Stimulated activated naive B cell treated with anti-CD40 and anti-IgM and Interleukin-4, amounts not matched to agents 10 μg/mL and 1 μg/mL and 100 μg/mL, for 72 hours (primary cell): Measurements from ENCODE around the gene ARHGAP45.

Experiments used
- ATAC-seq, 2 donors: fragments of 150-1000 bp; cut with Tn5 transposase; replicated peaks; 2 replicates each; pipeline ENCODE4 v1.10.0; 2021; ENCODE audit warnings: moderate library complexity in 1 of 2
- DNase-seq: peaks from one replicate; pipeline ENCODE4 v3.0.0; 2021
- H3K27ac Mint-ChIP-seq: one replicate; pipeline ENCODE4 v1.8.0; 2022; ENCODE audit warnings: mild to moderate bottlenecking, mixed read lengths
- H3K27me3 Mint-ChIP-seq, 2 donors: one replicate each; pipeline ENCODE4 v1.8.0; 2022; ENCODE audit warnings: mixed read lengths in 2 of 2
- H3K36me3 Mint-ChIP-seq, 2 donors: one replicate each; pipeline ENCODE4 v1.8.0; 2022; ENCODE audit warnings: mixed read lengths in 2 of 2, mild to moderate bottlenecking in 1 of 2
- H3K4me1 Mint-ChIP-seq, 2 donors: one replicate each; pipeline ENCODE4 v1.8.0; 2022; ENCODE audit warnings: mixed read lengths in 2 of 2, mild to moderate bottlenecking in 1 of 2
- H3K4me3 Mint-ChIP-seq, 2 donors: one replicate each; pipeline ENCODE4 v1.8.0; 2022; ENCODE audit warnings: mild to moderate bottlenecking in 2 of 2, mixed read lengths in 2 of 2, moderate library complexity in 1 of 2
- H3K9me3 Mint-ChIP-seq, 2 donors: one replicate each; pipeline ENCODE4 v1.8.0; 2022; ENCODE audit warnings: mixed read lengths in 2 of 2, mild to moderate bottlenecking in 1 of 2

Gene ARHGAP45

GRCh38 chr19:1079566-1080111 is 12.7 kb downstream of the ARHGAP45 start:
- Mint-ChIP-seq H3K9me3 (no peaks in the 10 kb centered on the region), H3K27me3 (no peaks in the 10 kb centered on the region), H3K27ac (peak overlapping the region; percentile 75), H3K4me3 (no peak overlapping the region), H3K4me1 (peaks cover 27 to 60% of the 10 kb centered on the region in 2 donors), H3K36me3 (peaks cover 43 to 56% of the 10 kb centered on the region in 2 donors)
- no peak for DNase-seq
- no peak for ATAC-seq

DNA sequence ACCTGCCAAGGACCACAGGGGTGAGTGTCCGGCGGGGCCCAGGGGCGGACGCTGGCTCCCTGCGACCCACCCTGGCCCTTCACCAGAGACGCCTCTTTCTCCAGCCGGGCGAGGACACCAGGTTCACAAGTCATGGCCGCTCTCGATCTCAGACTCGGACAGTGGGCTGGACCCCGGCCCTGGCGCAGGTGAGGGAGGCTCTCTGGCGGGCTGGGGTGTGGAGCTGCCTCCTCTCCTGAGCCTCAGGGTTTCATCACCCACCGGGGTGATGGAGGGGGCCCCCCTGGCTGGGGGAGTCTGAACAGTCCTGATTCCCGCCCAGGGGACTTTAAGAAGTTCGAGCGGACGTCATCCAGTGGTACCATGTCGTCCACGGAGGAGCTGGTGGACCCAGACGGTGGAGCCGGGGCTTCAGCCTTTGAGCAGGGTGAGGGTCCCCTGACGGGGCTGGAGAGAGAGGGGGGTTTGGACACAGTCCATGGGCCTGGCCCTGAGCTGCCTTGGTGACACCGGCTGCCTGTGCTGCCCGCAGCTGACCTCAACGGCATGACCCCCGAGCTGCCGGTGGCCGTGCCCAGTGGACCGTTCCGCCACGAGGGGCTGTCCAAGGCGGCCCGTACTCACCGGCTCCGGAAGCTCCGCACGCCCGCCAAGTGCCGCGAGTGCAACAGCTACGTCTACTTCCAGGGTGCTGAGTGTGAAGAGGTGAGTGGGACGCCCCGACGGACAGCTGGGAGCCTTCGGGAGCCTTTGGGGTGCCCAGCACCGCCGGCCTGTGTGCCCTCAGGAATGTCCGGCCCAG is 13.6 kb downstream of the ARHGAP45 start:
- peak overlapping the region in 1 of 2 donors; percentile 56 for H3K4me3 Mint-ChIP-seq
- H3K27me3 Mint-ChIP-seq = no peaks in the 10 kb centered on the region
- H3K27ac Mint-ChIP-seq = peak overlapping the region; percentile 89
- ATAC-seq (no peak), DNase-seq (no peak)
- H3K4me1 Mint-ChIP-seq = peaks cover 33 to 63% of the 10 kb centered on the region in 2 donors
- peaks cover 49 to 62% of the 10 kb centered on the region in 2 donors for H3K36me3 Mint-ChIP-seq
- H3K9me3 Mint-ChIP-seq = no peaks in the 10 kb centered on the region

GRCh38 chr19:1081301-1082164 is 14.6 kb downstream of the ARHGAP45 start:
- Mint-ChIP-seq H3K27ac (peak overlapping the region; percentile 89), H3K27me3 (no peaks in the 10 kb centered on the region), H3K4me3 (peak overlapping the region; percentile 39 to 56), H3K36me3 (peaks cover 48 to 63% of the 10 kb centered on the region in 2 donors), H3K9me3 (no peaks in the 10 kb centered on the region), H3K4me1 (peaks cover 33 to 64% of the 10 kb centered on the region in 2 donors)
- DNase-seq (peak; percentile 3), ATAC-seq (no peak)

DNA sequence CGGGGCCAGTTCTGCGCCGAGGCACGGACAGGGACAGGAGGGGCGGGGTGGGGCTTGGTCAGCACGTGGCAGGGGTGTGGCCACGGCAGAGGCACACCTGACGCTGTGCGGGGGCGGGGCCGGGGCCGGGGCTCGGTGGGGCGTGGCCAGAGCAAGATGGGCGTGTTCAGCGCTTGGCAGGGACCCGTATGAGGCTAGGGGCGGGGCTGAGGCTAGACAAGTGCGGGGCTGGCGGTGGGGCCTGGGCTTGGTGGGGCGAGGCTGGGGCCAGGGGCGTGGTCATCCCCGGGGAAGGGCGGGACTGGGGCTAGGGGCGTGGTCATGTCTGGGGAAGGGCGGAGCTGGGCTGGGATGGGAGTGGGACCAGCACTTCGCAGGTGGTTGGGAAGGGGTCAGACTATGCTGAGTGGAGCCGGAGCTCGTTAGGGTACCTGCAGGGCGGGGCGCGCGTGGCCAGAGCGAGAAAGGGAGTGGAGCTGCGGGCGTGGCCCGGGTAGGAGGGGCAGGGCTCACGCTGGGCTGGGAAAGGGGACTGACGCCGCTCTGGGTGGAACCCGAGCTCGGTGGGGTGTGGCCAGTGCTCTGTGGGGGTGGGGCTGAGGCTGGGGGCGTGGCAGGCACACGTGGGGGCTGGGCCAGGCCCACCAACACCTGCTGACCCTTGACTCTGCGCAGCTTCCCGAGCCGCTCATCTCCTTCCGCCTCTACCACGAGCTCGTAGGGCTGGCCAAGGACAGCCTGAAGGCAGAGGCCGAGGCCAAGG is 15.4 kb downstream of the ARHGAP45 start:
- Mint-ChIP-seq H3K4me3 (peak overlapping the region in 1 of 2 donors; percentile 25), H3K9me3 (no peaks in the 10 kb centered on the region), H3K36me3 (peaks cover 44 to 60% of the 10 kb centered on the region in 2 donors), H3K27ac (peak overlapping the region; percentile 89), H3K27me3 (no peaks in the 10 kb centered on the region), H3K4me1 (peaks cover 28 to 60% of the 10 kb centered on the region in 2 donors)
- ATAC-seq = peak; percentile 49 to 54
- peak; percentile 30 for DNase-seq

- Mint-ChIP-seq H3K36me3 (peaks cover 47 to 65% of the 10 kb centered on the region in 2 donors), H3K9me3 (no peaks in the 10 kb centered on the region), H3K27me3 (no peaks in the 10 kb centered on the region), H3K27ac (peak overlapping the region; percentile 62), H3K4me3 (peak overlapping the region in 1 of 2 donors; percentile 4), H3K4me1 (peaks cover 33 to 60% of the 10 kb centered on the region in 2 donors)
- ATAC-seq = no peak
- no peak for DNase-seq
Observed at GRCh38 chr19:1082928-1083816, 16.2 kb downstream of the ARHGAP45 start.

DNA sequence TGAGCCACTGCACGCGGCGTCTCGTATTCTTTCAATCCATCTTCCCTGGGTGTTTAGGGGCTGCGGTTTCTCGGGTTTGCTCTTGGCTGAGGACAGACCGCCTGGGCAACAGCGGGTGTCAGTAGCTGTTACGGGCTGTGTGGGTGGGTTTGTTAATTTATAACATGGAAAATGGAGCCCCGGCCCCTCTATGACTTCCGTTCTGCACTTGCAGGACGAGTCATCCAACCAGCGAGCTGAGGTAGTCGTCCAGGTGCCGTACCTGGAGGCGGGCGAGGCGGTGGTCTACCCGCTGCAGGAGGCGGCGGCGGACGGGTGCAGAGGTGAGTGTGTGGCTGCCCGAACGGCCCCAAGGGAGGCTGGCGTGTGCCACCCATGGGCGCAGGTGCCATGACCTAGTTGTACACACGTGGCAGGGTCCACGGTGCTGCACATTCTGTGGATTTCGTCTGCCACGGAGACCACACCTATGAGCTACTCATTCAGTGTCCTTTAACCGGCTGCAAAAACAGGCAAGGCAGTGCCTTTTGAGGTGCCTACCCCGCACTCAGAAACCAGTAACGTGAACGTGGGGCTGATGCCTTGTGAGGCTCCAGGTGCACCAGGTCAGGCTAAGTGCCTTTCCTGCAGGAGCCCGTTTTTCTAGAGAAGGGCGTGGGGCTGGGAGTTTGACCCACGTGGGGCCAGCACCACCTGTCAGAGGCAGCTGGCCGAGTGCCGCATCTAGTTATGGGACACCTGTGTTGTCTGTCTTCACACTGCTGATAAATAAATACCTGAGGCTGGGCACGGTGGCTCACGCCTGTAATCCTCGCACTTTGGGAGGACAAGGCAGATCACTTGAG is 17.3 kb downstream of the ARHGAP45 start:
- Mint-ChIP-seq H3K36me3 (peaks cover 56 to 75% of the 10 kb centered on the region in 2 donors), H3K4me1 (peaks cover 42 to 69% of the 10 kb centered on the region in 2 donors), H3K9me3 (no peaks in the 10 kb centered on the region), H3K27ac (peak overlapping the region; percentile 85), H3K27me3 (no peaks in the 10 kb centered on the region), H3K4me3 (no peak overlapping the region)
- ATAC-seq = no peak
- DNase-seq = peak; percentile 2

- Mint-ChIP-seq H3K4me3 (peak overlapping the region; percentile 51 to 54), H3K4me1 (peaks cover 45 to 67% of the 10 kb centered on the region in 2 donors), H3K9me3 (no peaks in the 10 kb centered on the region), H3K27ac (peak overlapping the region; percentile 85), H3K36me3 (peaks cover 55 to 74% of the 10 kb centered on the region in 2 donors), H3K27me3 (no peaks in the 10 kb centered on the region)
- ATAC-seq (no peak), DNase-seq (no peak)
Observed at GRCh38 chr19:1085053-1085658, 18.2 kb downstream of the ARHGAP45 start.

- no peak for DNase-seq
- Mint-ChIP-seq H3K27ac (peak overlapping the region; percentile 85), H3K36me3 (peaks cover 52 to 67% of the 10 kb centered on the region in 2 donors), H3K4me3 (peak overlapping the region; percentile 51 to 54), H3K9me3 (no peaks in the 10 kb centered on the region), H3K27me3 (no peaks in the 10 kb centered on the region), H3K4me1 (peaks cover 40 to 62% of the 10 kb centered on the region in 2 donors)
- no peak for ATAC-seq
Observed at GRCh38 chr19:1085676-1086442, 18.9 kb downstream of the ARHGAP45 start.

- Mint-ChIP-seq H3K4me1 (peaks cover 36 to 54% of the 10 kb centered on the region in 2 donors), H3K36me3 (peaks cover 51 to 59% of the 10 kb centered on the region in 2 donors), H3K4me3 (peak overlapping the region in 1 of 2 donors; percentile 50), H3K27me3 (no peaks in the 10 kb centered on the region), H3K9me3 (no peaks in the 10 kb centered on the region), H3K27ac (peak overlapping the region; percentile 85)
- ATAC-seq = no peak
- DNase-seq = no peak
Observed at GRCh38 chr19:1086613-1087012, 19.6 kb downstream of the ARHGAP45 start.

DNA sequence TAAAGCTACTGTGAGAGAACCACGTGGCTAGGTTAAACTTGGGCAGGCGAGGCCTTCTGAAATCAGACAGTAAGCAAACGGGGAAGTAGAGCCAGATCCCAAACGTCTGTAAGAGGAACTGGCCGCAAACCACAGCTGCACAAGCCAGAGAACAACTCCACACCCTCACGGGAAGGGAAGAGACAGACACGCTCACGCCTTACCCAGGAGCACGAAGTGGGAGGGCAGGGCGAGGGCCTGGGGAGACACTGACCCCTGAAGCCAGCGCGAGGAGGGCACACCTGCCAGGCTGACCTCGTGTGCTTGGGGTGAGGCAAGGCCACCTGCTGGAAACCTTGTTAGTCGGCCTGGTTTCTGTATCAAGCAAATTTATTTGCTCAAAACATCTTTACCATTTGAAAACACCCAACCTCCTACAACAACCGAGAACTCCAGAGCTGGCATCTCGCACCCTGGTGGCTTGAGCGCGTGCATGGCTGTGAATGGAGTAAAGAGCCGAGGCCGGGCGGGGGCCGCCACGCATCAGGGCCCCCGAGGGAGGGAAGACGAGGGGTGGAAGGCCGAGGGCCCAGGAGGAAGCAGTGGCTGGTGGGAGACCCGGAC is 20.9 kb downstream of the ARHGAP45 start:
- peaks cover 48 to 50% of the 10 kb centered on the region in 2 donors for H3K36me3 Mint-ChIP-seq
- H3K9me3 Mint-ChIP-seq = no peaks in the 10 kb centered on the region
- H3K27me3 Mint-ChIP-seq = no peaks in the 10 kb centered on the region
- peaks cover 36 to 53% of the 10 kb centered on the region in 2 donors for H3K4me1 Mint-ChIP-seq
- ATAC-seq (peak; percentile 69 to 72), DNase-seq (peak; percentile 64)
- peak overlapping the region; percentile 94 for H3K27ac Mint-ChIP-seq
- peak overlapping the region; percentile 71 to 76 for H3K4me3 Mint-ChIP-seq

DNA sequence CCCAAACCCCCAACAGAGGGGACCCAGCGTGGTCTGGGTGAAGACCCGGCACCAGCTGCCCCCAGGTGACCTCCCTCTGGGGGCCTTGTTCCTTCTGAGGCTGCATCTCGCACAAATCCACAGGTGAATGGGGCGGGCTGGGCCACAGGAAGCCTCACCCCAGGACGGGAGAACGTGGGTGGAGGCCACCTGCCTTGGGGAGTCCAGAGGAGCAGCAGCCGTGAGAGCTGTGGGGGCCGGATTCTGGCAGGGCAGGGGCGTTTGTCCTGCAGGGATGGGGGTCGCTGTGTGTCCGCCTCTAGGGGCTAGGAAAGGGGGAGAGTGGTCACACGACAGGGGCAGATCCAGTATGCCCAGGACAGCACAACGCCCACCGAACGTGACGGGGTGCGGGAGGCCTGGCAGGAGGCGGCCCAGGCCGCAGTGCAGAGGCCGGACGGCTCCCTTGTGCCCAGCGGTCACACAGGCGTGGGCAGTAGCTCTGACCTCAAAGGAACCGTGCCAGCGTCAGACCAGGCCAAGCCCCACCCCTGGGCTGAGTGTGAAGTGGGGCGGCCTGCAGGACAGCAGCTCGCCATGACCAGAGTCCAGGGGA is 21.5 kb downstream of the ARHGAP45 start:
- peak overlapping the region; percentile 71 to 76 for H3K4me3 Mint-ChIP-seq
- peak in 1 of 2 donors; percentile 6 for ATAC-seq

More for the DNA sequence above, 21.5 kb downstream of the ARHGAP45 start:
- peaks cover 39 to 57% of the 10 kb centered on the region in 2 donors for H3K4me1 Mint-ChIP-seq
- DNase-seq = no peak
- no peaks in the 10 kb centered on the region for H3K27me3 Mint-ChIP-seq
- H3K9me3 Mint-ChIP-seq = no peaks in the 10 kb centered on the region
- peak overlapping the region; percentile 94 for H3K27ac Mint-ChIP-seq
- peaks cover 51 to 54% of the 10 kb centered on the region in 2 donors for H3K36me3 Mint-ChIP-seq
